Left lung (tissue), 10 donors: ENCODE results near the gene GRAP2. TPM values are rescaled to one million over a fixed set of nuclear protein-coding genes. Genes with fewer than 3 reads are reported as not detected.

Experiments used
- ATAC-seq: fragments of 200-7000 bp; cut with Tn5 transposase; one replicate; pipeline ENCODE4 v1.9.1; 2020; ENCODE audit warnings: moderate library complexity
- DNase-seq, 4 donors: peaks; one replicate each; pipeline ENCODE4 v3.0.0-alpha.2; 2013 to 2020
- H3K27ac ChIP-seq, 2 donors: fragments of 200-600 bp; sonication (generic) in 1 of 2; one replicate each; pipeline versions ENCODE4 v1.5.0 to v1.8.0; 2020 to 2021
- H3K27me3 ChIP-seq, 2 donors: fragments of 200-600 bp; sonication (generic) in 1 of 2; one replicate each; pipeline versions ENCODE4 v1.5.0 to v1.8.0; 2020 to 2021
- H3K36me3 ChIP-seq, 2 donors: fragments of 200-600 bp; sonication (generic) in 1 of 2; one replicate each; pipeline versions ENCODE4 v1.5.0 to v1.8.0; 2020 to 2021
- H3K4me1 ChIP-seq, 2 donors: fragments of 200-600 bp; one replicate each; pipeline ENCODE4 v1.8.0; 2021
- H3K4me3 ChIP-seq, 2 donors: fragments of 200-600 bp; sonication (generic) in 1 of 2; one replicate each; pipeline versions ENCODE4 v1.5.0 to v1.8.0; 2020 to 2021; ENCODE audit warnings: mild to moderate bottlenecking in 1 of 2
- H3K9me3 ChIP-seq, 2 donors: fragments of 200-600 bp; sonication (generic) in 1 of 2; one replicate each; pipeline versions ENCODE4 v1.5.0 to v1.8.0; 2020 to 2021
- intact Hi-C, 2 donors: fragments of 100-400 bp; cut with DNase I; formaldehyde crosslinking; loops; one replicate each; pipeline versions ENCODE4 v1.11.2 to v1.14.2; 2022
- polyA plus RNA-seq, 6 donors: library from polyadenylated mRNA; unstranded; fragments of 120-200 nt; gene quantifications; one replicate each; pipeline ENCODE4 v1.2.1, GENCODE V29; 2013; ENCODE audit not compliant: insufficient read length in 6 of 6
- total RNA-seq, 2 donors: library from RNA; stranded (reverse); fragmentation: NEBNext Ultra II Directional; extraction: Animal tissue kit (Norgen Biotek cat#: 25700); gene quantifications; one replicate each; pipeline ENCODE4 v1.2.1, GENCODE V29; 2021
- TF ChIP-seq, protein P1 (sequence below), 2 donors: fragments of 200-600 bp; sonication (generic) in 1 of 2; IDR thresholded peaks; one replicate each; pipeline versions ENCODE4 v1.5.0 to v1.8.0; 2021; ENCODE audit warnings: antibody characterized with exemption in 2 of 2
- donor health status: DM: no; HTN: yes; CAD: no.
- donor health status: DM: no; HTN: no; CAD: no.

Gene GRAP2
- total and polyA plus RNA-seq, 8 donors: 1.5 to 3.4 (median 2.1) TPM

DNA sequence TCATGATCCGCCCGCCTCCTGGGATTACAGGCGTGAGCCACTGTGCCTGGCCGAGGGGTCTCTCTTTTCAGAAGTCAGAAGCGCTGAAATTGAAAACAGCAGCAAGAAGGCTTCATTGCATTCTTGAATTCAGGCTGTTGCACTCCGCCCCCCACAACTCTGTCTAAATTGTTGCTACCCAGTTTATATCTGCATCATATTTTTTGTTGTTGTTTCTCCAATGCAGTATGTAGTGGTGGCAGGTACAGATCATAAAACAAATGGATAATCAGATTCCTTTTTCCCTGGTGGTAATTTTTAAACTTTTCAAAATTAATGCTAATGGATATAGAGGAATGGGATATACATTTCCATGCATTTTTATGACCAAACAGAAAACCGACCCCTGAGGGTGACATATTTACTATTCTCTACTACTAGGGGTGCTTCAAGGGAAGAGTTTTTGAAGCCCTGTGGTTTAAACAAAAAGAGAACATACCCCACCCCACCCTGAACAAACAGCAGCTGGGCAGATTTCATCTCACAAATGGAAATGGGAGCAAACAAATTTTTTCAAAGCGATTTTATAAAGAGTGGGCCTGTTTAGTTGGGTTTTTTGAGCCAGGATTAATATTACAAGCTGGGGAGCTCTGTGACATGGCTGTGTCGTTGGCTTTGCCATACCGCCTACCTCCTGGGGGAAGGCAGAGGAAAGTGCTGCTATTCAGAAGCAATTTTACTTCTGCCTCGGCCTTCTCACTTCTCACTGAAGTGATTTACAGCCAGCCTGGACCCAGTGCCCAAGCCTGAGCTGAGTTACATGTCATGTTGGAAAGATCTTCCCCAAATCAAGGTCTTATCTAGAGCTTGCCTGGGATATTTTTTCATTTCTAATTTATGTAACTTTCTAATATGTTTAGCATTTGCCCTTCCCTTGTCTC is 43.3 kb downstream of the GRAP2 start:
- no peaks in the 10 kb centered on the region for H3K36me3 ChIP-seq
- ATAC-seq (no peak), DNase-seq (no peak)
- H3K4me3 ChIP-seq: no peak overlapping the region
- TF ChIP-seq, protein P1, sequence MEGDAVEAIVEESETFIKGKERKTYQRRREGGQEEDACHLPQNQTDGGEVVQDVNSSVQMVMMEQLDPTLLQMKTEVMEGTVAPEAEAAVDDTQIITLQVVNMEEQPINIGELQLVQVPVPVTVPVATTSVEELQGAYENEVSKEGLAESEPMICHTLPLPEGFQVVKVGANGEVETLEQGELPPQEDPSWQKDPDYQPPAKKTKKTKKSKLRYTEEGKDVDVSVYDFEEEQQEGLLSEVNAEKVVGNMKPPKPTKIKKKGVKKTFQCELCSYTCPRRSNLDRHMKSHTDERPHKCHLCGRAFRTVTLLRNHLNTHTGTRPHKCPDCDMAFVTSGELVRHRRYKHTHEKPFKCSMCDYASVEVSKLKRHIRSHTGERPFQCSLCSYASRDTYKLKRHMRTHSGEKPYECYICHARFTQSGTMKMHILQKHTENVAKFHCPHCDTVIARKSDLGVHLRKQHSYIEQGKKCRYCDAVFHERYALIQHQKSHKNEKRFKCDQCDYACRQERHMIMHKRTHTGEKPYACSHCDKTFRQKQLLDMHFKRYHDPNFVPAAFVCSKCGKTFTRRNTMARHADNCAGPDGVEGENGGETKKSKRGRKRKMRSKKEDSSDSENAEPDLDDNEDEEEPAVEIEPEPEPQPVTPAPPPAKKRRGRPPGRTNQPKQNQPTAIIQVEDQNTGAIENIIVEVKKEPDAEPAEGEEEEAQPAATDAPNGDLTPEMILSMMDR (IDR thresholded peaks at IDR 0.05): no peak
- H3K4me1 ChIP-seq: peaks cover 0 to 12% of the 10 kb centered on the region in 2 donors
- H3K9me3 ChIP-seq: no peaks in the 10 kb centered on the region
- H3K27me3 ChIP-seq: peaks cover 0 to 66% of the 10 kb centered on the region in 2 donors
- H3K27ac ChIP-seq: no peak overlapping the region
- intact Hi-C loops: no loop called here

DNA sequence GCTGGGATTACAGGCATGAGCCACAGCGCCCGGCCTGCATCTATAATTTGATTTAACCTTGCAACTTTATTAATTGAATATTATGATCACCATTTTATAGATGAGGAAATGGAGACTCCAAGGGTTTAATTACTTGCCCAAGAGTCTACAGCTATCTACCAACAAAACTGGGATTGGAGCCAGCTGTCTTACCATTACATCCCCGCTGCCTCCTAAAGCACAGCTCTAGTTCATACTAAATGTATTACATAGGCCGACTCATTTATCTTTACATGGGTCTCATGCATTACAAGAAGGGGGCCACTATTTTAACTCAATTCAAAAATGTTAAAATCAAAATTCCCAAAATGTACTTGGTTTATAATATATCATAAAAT is 45.2 kb downstream of the GRAP2 start:
- Histone ChIP-seq H3K4me3 (no peak overlapping the region), H3K9me3 (no peaks in the 10 kb centered on the region), H3K27me3 (peaks cover 0 to 76% of the 10 kb centered on the region in 2 donors), H3K27ac (no peak overlapping the region), H3K36me3 (no peaks in the 10 kb centered on the region), H3K4me1 (peaks cover 0 to 12% of the 10 kb centered on the region in 2 donors)
- TF ChIP-seq, protein P1 (IDR thresholded peaks at IDR 0.05): no peak
- no peak for ATAC-seq
- intact Hi-C loops: no loop called here
- DNase-seq: no peak

GRCh38 chr22:39946503-39947219 is 45.8 kb downstream of the GRAP2 start:
- ATAC-seq: no peak
- Histone ChIP-seq H3K4me3 (no peak overlapping the region), H3K27ac (no peak overlapping the region), H3K36me3 (no peaks in the 10 kb centered on the region), H3K9me3 (no peaks in the 10 kb centered on the region), H3K4me1 (peaks cover 0 to 12% of the 10 kb centered on the region in 2 donors), H3K27me3 (peaks cover 0 to 76% of the 10 kb centered on the region in 2 donors)
- TF ChIP-seq, protein P1 (IDR thresholded peaks at IDR 0.05): no peak
- DNase-seq: no peak
- intact Hi-C loops: no loop called here

DNA sequence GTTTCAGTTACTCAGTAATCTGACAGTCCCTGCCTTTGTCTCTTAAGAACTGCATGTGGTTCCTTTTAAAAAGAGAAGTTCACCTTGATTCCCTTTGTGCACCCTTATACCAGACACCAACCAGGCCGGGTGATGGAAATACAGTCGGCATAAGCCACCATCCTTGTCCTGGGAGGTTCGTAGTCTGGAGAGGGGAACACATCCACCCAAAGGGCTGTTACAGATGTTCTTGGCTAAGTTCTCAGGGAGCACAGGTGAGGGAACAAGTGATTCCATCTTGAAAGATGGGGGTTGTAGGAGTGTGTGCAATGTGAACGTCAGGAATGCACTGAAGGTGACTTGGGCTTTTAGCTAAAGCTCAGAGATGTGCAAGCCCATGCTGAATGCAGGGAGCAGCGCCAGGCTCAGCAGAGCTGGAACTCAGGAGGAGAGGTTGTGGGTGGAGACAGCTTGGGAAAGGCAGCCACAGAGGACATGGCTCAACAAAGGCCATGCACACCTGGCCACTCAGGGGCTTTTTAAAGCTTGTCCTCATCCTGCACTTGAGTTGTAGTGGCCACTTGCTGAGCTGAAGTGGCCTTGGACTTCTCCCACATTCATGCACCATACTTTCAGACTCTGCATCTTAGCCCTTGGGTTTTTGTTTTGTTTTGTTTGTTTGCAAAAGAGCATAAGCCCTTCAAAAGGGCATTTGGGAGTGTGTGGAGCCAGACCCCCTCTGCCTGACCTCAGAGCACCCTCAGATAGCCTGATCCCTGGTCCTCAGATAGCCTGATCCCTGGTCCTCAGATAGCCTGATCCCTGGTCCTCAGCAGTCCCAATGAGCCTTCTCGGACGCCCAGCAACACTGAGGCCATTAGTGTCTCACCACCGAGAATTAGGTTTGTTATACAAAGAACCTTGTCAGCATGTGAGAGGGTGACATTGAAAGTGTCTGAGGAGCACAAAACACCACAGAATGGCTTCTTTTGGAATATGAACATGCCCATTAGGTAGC is 46.6 kb downstream of the GRAP2 start:
- Histone ChIP-seq H3K27ac (no peak overlapping the region), H3K4me1 (peaks cover 0 to 12% of the 10 kb centered on the region in 2 donors), H3K4me3 (no peak overlapping the region), H3K36me3 (no peaks in the 10 kb centered on the region), H3K27me3 (peaks cover 0 to 76% of the 10 kb centered on the region in 2 donors), H3K9me3 (no peaks in the 10 kb centered on the region)
- peak in 2 of 4 donors; percentile 54 to 77 for DNase-seq
- intact Hi-C loops: no loop called here
- TF ChIP-seq, protein P1 (IDR thresholded peaks at IDR 0.05): no peak
- peak; percentile 99 for ATAC-seq
